Middle frontal gyrus (tissue), 1 donor: ENCODE results near the gene CALB2.
"Not testable (repeated sequence)": the region's sequence is repeated elsewhere in the genome, so short reads cannot be mapped to it uniquely, and the experiment has no call there.

Experiments
- DNase-seq: peaks from one replicate; pipeline ENCODE4 v3.0.0-alpha.2; 2015; ENCODE audit warnings: low spot score; ENCODE audit errors: extremely low spot score

Gene CALB2

GRCh38 chr16:71352963-71353460 is 5.5 kb upstream of the CALB2 start:
- DNase-seq: no peak

DNA sequence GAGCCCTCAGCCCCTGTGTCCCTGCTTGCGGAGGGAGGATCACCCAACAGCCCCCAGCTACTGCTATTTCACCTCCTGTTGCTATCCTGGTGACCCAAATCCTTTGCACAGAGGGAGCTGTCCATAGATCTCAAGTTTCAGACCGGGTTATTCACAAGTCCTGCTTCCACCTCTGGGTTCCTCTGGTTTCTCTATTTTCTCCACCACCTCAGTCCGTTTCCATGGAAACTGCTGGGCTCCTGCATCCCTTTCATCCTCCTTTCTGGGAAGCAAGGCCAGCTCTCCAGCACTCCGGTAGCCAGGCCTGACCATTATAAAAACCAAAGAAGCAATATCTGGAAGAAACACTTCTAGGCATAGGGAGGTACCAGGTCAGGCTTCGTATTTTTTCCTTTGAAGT is 4.8 kb upstream of the CALB2 start:
- peak; percentile 14 for DNase-seq

- DNase-seq: no peak
Observed at GRCh38 chr16:71354156-71354555, 4.4 kb upstream of the CALB2 start.

GRCh38 chr16:71356051-71356740 is 2.3 kb upstream of the CALB2 start:
- DNase-seq: no peak

GRCh38 chr16:71356936-71357335 is 1.6 kb upstream of the CALB2 start:
- not testable (repeated sequence) for DNase-seq

DNA sequence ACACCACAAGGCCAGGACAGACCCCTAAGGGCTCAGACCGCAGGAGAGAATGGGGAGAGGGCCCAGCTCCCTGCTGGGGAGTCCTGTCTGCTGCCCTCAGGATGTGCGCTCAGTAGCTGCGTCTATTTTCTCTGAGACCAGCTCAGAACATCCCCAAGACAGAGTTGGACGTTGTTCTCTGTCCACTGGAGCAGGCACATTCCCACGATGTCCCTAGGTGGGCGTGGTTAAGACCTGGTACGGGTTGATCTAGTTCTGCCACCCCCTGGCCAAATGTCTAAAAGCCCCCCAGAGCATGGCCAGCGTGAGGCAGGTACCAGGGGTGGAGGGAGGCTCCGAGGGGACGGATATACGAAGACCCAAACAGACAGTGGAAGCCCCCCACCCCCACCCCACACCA is 842 bp upstream of the CALB2 start:
- no peak for DNase-seq

DNA sequence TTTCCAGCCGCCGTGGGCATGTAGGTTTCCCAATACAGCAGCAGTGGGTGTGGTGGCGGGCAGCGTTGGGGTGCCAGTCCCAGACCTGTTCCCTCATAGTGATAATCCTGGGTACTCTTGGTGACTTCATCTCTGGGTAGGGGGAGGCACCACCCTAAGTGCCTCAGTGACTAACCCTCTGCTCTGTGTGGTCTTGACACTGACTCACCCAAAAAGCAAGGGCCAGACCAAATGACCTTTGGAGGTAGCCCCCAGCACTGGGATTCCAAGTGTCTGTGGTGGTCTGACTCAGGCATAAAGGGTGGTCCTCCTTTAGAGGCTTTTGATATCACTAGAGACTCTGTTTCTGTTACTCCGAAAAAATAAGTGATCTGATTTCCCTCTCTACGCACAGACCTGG is 908 bp downstream of the CALB2 start:
- no peak for DNase-seq

- no peak for DNase-seq
Observed at GRCh38 chr16:71360378-71360777, 1.9 kb downstream of the CALB2 start.

GRCh38 chr16:71364133-71364681 is 5.7 kb downstream of the CALB2 start:
- no peak for DNase-seq

DNA sequence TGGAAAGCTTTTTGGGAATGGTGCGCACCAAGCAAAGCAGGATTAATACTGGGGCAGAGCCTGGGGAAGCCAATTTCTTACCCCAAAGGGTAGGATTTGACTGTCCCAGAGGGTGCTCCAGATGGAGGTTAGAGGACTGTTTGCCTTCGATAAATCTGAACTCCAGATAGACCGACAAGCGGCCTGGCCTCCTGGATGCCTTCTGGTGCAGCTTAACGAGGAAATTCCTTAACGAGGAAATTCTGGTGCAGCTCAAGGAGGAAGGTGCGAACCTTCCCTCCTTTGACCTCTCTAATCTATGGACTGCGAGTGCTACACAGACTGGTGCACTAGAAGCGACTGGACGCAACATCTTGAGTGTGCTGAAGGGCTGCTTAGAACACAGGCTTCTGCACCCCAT is 6.5 kb downstream of the CALB2 start:
- no peak for DNase-seq

DNA sequence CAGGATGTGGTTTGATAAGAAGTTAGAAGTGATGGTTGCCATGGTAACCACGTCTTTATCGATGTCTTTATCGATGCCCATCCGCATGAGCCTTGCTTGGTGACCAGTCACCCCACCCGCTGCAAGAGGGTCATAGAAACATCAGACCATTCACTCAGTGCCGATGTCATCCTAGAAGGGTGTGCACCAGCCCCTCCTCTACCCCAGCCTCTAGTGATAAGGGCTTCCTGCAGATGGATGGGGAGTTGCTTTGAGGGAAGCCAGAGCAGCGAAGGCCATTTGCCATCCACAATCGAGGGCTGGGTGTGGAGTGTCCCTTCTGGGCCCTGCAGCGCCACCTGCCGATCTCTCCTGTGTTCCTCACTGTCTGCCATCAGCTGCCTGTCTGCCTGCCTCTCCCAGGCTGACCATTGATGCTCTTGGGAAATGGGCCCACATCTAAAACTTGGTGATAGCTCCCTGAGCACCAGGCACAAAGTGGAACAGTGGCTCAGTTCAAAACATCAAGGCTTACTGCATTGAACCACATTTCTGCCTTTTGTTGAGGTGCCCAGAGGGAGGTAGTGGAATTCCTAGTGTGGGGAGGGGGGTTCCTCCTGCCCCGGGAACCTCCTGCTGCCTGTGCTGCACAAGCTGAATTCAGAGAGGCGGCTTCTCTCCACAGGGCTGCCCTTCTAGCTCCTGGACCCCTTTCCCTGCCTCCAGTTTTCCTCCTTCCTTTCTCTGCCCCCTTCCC is 8.9 kb downstream of the CALB2 start:
- no peak for DNase-seq

DNA sequence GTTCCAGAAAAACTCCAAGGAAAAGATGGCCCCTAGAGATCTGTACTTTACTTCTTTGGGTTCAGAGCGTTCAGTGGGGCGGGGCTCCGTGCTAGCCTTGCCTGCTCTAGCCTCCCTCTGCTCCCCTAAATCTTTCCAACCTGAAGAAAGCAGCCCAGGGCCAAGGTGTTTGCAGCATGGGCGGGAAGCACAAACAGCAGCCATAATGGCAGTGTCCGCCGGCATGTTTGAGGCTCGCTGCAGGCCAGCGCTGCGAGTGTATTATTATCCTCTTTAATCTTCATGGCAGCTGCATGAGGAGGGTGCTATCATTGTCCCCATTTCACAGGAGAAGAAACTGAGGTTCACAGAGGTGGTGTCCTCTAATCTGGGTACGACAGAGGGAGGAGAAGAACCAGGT is 10.4 kb downstream of the CALB2 start:
- no peak for DNase-seq

- DNase-seq: no peak
Observed at GRCh38 chr16:71369494-71369893, 11.0 kb downstream of the CALB2 start.

GRCh38 chr16:71371237-71371636 is 12.7 kb downstream of the CALB2 start:
- no peak for DNase-seq

GRCh38 chr16:71373073-71373472 is 14.6 kb downstream of the CALB2 start:
- DNase-seq: no peak

DNA sequence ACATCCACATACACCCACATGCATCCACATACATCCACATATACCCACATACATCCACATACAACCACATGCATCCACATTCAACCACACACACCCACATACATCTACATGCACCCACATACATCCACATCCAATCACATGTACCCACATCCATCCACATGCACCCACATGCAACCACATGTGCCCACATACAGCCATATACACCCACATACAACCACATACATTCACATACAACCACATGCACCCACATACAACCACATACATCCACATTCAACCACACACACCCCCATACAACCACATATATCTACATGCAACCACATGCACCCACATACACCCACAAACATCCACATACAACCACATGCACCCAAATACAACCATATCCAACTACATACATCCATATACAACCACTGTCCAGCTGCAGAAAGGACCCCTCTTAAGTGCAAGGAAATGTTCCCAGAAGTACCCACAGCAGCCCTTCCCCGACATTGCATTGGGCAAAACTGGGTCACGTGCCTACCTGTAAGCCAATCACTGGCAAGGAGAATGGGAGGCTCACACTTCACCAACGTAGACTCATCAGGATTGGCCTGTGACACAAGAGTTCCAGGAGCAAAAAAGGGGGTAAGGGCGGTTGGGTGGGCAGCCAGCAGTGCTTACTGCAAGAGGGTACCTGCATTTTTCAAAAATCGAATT is 18.1 kb downstream of the CALB2 start:
- DNase-seq: no peak

GRCh38 chr16:71379711-71380110 is 21.2 kb downstream of the CALB2 start:
- DNase-seq: no peak

- no peak for DNase-seq
Observed at GRCh38 chr16:71380831-71381230, 22.3 kb downstream of the CALB2 start.

DNA sequence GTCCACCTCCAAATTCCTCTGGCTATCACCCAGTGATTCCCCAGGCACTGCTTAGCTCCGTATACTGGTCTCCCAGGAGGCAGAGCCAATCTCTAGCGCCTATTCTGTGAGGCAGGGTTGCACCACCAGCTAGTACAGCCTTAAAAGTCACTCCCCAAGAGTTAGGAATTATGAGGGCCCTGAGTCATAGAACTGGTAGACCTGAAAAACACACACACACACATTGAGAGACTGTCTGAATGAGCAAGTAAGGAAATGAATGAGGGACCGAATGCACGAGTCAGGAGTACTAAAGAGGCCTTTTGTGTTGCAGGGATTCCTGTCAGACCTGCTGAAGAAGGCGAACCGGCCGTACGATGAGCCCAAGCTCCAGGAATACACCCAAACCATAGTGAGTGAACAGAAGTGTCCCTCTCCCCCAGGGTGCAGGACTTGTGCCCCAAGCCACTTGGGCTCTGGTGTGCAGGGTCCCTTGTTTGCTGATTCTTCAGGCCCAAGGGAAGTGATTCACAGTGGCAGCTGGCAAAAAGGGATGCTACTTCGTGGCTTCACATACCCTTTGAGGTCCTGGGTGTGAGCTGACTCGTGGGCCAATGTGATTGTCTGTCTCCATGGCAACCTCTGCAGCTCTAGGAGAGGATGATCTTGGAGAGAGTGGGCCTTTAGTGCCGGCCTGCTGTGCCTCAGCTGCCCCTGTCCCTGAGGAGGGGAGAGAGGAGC is 24.7 kb downstream of the CALB2 start:
- no peak for DNase-seq

DNA sequence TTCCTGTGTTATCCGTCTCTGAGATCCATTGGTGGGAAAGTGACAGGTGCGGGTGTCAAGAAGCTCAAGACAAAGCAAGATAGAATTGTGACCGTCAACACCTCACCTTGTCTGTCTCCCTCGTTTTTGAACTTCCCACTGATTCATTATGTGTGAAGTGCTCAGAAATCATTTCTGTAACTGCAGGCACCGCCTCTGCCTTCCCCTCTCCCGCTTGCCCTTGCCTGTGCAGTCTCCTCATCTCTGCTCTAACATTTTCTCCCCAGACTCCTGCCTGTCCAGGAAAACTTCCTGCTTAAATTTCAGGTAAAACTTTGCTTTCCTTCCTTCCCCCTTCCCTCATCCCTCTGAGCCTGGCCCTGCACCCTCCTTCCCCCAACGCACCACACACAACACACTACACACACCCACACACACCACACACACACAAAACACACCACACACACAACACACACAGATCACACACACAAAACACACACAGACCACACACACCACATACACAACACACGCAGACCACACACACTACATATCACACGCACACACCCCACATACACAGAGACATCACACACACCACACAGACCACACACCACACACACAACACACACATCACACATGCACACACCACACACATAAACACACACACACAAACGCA is 25.7 kb downstream of the CALB2 start:
- no peak for DNase-seq
